B cell (primary cell): ENCODE results near the gene NBL1. TPM values are rescaled to one million over a fixed set of nuclear protein-coding genes. Genes with fewer than 3 reads are reported as not detected.

Source experiments
- ATAC-seq: fragments of 200-7000 bp; cut with Tn5 transposase; one replicate; pipeline ENCODE4 v1.10.0; 2021; ENCODE audit warnings: low read depth, mild to moderate bottlenecking, moderate number of reproducible peaks, moderate library complexity
- CTCF ChIA-PET: fragments of 350-600 bp; sonication (Branson Sonifier 250); formaldehyde crosslinking; loops from one replicate; lab custom pipeline; 2021; ENCODE audit warnings: antibody characterized with exemption, inconsistent platforms; lab: Charles Lee
- POLR2A ChIA-PET: fragments of 350-600 bp; sonication (Branson Sonifier 250); formaldehyde crosslinking; loops from one replicate; lab custom pipeline; 2021; ENCODE audit warnings: antibody characterized with exemption; lab: Charles Lee
- DNase-seq: peaks from one replicate; pipeline ENCODE4 v3.0.0; 2013
- H2AFZ ChIP-seq: 2 replicates; pipeline ENCODE4 v1.6.1; 2012; ENCODE audit warnings: mild to moderate bottlenecking, low read depth, low read length; ENCODE audit not compliant: insufficient read depth, poor library complexity, severe bottlenecking
- H3K27ac ChIP-seq, 2 donors: 1 replicate in 1 of 2; 2 replicates in 1 of 2; pipeline ENCODE4 v1.5.1; 2012 to 2013; ENCODE audit warnings: low read length in 2 of 2, mild to moderate bottlenecking in 2 of 2, moderate library complexity in 1 of 2
- H3K27me3 ChIP-seq, 4 experiments: fragments of 200-600 bp in 1 of 4; sonication (generic) in 1 of 4; replicated peaks in 1 of 4; 1 replicate in 2 of 4; 2 replicates in 2 of 4; pipeline versions ENCODE4 v1.6.1 to v1.7.0; 2013 to 2016; ENCODE audit warnings: low read length in 3 of 4, mild to moderate bottlenecking in 2 of 4, mixed read lengths in 1 of 4, moderate library complexity in 1 of 4; ENCODE audit not compliant: insufficient read depth in 4 of 4, control insufficient read depth in 3 of 4; ENCODE audit errors: control extremely low read depth in 1 of 4
- H3K36me3 ChIP-seq, 2 experiments: replicated peaks in 1 of 2; 1 replicate in 1 of 2; 2 replicates in 1 of 2; pipeline versions ENCODE4 v1.6.1 to v1.7.1; 2013; ENCODE audit warnings: low read length in 1 of 2; ENCODE audit not compliant: insufficient read depth in 2 of 2, control insufficient read depth in 1 of 2; ENCODE audit errors: control extremely low read depth in 1 of 2, extremely low read depth in 1 of 2
- H3K4me1 ChIP-seq, 2 donors: fragments of 200-600 bp in 1 of 2; sonication (generic) in 1 of 2; 1 replicate in 1 of 2; 2 replicates in 1 of 2; pipeline versions ENCODE4 v1.5.1 to v1.6.1; 2013 to 2017; ENCODE audit warnings: low read length in 2 of 2; ENCODE audit not compliant: control insufficient read depth in 2 of 2, insufficient read depth in 2 of 2
- H3K4me2 ChIP-seq: replicated peaks from 2 replicates; pipeline ENCODE3; 2012; ENCODE audit warnings: mild to moderate bottlenecking, low read depth, low read length; ENCODE audit not compliant: poor library complexity, severe bottlenecking
- H3K4me3 ChIP-seq, 5 experiments: fragments of 200-600 bp in 1 of 5; sonication (generic) in 1 of 5; 1 replicate in 3 of 5; 2 replicates in 2 of 5; pipeline versions ENCODE4 v1.5.1 to v1.7.0; 2011 to 2016; ENCODE audit warnings: low read length in 4 of 5, mild to moderate bottlenecking in 4 of 5, low read depth in 2 of 5, control low read depth in 1 of 5, moderate library complexity in 1 of 5; ENCODE audit not compliant: insufficient read depth in 1 of 5; ENCODE audit errors: control extremely low read depth in 1 of 5, extremely low read depth in 1 of 5
- H3K79me2 ChIP-seq: fragments of 200-600 bp; sonication (generic); one replicate; pipeline ENCODE4 v1.6.0; 2016; ENCODE audit warnings: low read length; ENCODE audit not compliant: control insufficient read depth, insufficient read depth
- H3K9ac ChIP-seq: fragments of 200-600 bp; sonication (generic); 2 replicates; pipeline ENCODE4 v1.6.1; 2017; ENCODE audit warnings: mild to moderate bottlenecking, low read length, moderate library complexity
- H3K9me3 ChIP-seq, 3 donors: one replicate each; pipeline versions ENCODE4 v1.6.1 to v1.7.1; 2013; ENCODE audit warnings: low read length in 2 of 3; ENCODE audit not compliant: control insufficient read depth in 2 of 3, insufficient read depth in 1 of 3; ENCODE audit errors: control extremely low read depth in 1 of 3
- H4K20me1 ChIP-seq: 2 replicates; pipeline ENCODE4 v1.6.0; 2012; ENCODE audit warnings: mild to moderate bottlenecking, low read length; ENCODE audit not compliant: insufficient read depth, control insufficient read depth, poor library complexity, severe bottlenecking
- H3K27ac Mint-ChIP-seq: one replicate; pipeline ENCODE4 v1.8.0; 2021; ENCODE audit warnings: mixed read lengths
- H3K27me3 Mint-ChIP-seq: one replicate; pipeline ENCODE4 v1.8.0; 2021; ENCODE audit warnings: mixed read lengths
- H3K4me1 Mint-ChIP-seq: one replicate; pipeline ENCODE4 v1.8.0; 2021; ENCODE audit warnings: mixed read lengths
- H3K4me3 Mint-ChIP-seq: one replicate; pipeline ENCODE4 v1.8.0; 2021; ENCODE audit warnings: mixed read lengths
- H3K9me3 Mint-ChIP-seq: one replicate; pipeline ENCODE4 v1.8.0; 2022; ENCODE audit warnings: mixed read lengths; ENCODE audit not compliant: insufficient read depth
- CTCF ChIP-seq: fragments of 200-600 bp; IDR thresholded peaks from one replicate; pipeline ENCODE4 v1.8.0; 2022; ENCODE audit warnings: antibody characterized with exemption, mild to moderate bottlenecking
- EZH2 ChIP-seq: IDR thresholded peaks from 2 replicates; pipeline ENCODE4 v1.6.1; 2012; ENCODE audit warnings: borderline replicate concordance, low read depth, mild to moderate bottlenecking, moderate library complexity, low read length; ENCODE audit not compliant: insufficient read depth, poor library complexity, severe bottlenecking
- WGBS: methylation state at CpG from one replicate; pipeline ENCODE4 v1.1.5; 2013; ENCODE audit warnings: missing lambda C conversion rate; ENCODE audit not compliant: insufficient coverage; 5-methylcytosine and 5-hydroxymethylcytosine counted together
- intact Hi-C: fragments of 100-400 bp; cut with micrococcal nuclease; formaldehyde crosslinking; loops from one replicate; pipeline ENCODE4 v1.10.0; 2022
- polyA plus RNA-seq: library from polyadenylated mRNA; depleted of rRNA; stranded (reverse); fragments of >200 nt; gene quantifications from 2 replicates; pipeline ENCODE4 v1.2.3, GENCODE V29; 2012
- total RNA-seq, 2 donors: library from RNA; stranded (reverse); fragments of 120-200 nt in 1 of 2; gene quantifications; 1 replicate in 1 of 2; 2 replicates in 1 of 2; pipeline versions ENCODE4 v1.2.3 to v1.2.4, GENCODE V29; 2013 to 2022

NBL1 gene
- total and polyA plus RNA-seq, 2 donors (not counting 1 experiment from before 2014, with no cell fraction given), result 0.74 to 0.97 TPM

- peak overlapping the region; percentile 58 to 97 (median 80) for H3K4me3 ChIP-seq
- peaks cover 54% of the 10 kb centered on the region for H3K79me2 ChIP-seq
- H3K9ac ChIP-seq, result peak overlapping the region; percentile 99
- Mint-ChIP-seq H3K9me3 (no peaks in the 10 kb centered on the region), H3K4me1 (peaks cover 42% of the 10 kb centered on the region), H3K27ac (peak overlapping the region; percentile 99), H3K27me3 (no peaks in the 10 kb centered on the region), H3K4me3 (peak overlapping the region; percentile 98)
- ATAC-seq (peak; percentile 92), DNase-seq (peak; percentile 99)
- H4K20me1 ChIP-seq, result no peaks in the 10 kb centered on the region
- intact Hi-C loops, result loop anchor here (1.0 to 5.0 kb wide), 5 partner anchors 90 to 387 kb away; partner anchors contain the start of genes AKR7A2, CAPZB, EMC1 and MRTO4
- peaks cover 0 to 9% of the 10 kb centered on the region in 2 experiments for H3K36me3 ChIP-seq
- TF ChIP-seq EZH2, result no peak
- no peak for TF ChIP-seq CTCF
- H3K27ac ChIP-seq, result peak overlapping the region; percentile 93 to 100
- peak overlapping the region; percentile 91 for H3K4me2 ChIP-seq
- ChIA-PET CTCF (interaction anchor here (0.9 to 3.5 kb wide), 7 partner anchors 13 to 284 kb away, joined by 3 to 20 read pairs (median 5); no protein-coding TSS in a partner anchor), POLR2A (interaction anchor here (1.0 to 2.0 kb wide), 4 partner anchors 9 to 119 kb away, joined by 3 to 11 read pairs (median 5); partner anchors contain the start of gene CAPZB)
- H3K27me3 ChIP-seq, result no peaks in the 10 kb centered on the region
- no peaks in the 10 kb centered on the region for H3K9me3 ChIP-seq
- peaks cover 22 to 30% of the 10 kb centered on the region in 2 donors for H3K4me1 ChIP-seq
- under 1% methylated on average over 65 of the region's 65 CpGs for WGBS
- peak overlapping the region; percentile 69 for H2AFZ ChIP-seq
Measured at GRCh38 chr1:19596714-19597495, 47.2 kb upstream of the NBL1 start.
